ENCODE data around the gene ERC2. TPM values are rescaled to one million over a fixed set of nuclear protein-coding genes. Genes with fewer than 3 reads are reported as not detected.

Gene ERC2
- total and polyA plus RNA-seq, 2 of the 8 experiments (the other 6 are each of a cell fraction or from before 2014, with no cell fraction given) = 16.4 to 22.8 TPM

DNA sequence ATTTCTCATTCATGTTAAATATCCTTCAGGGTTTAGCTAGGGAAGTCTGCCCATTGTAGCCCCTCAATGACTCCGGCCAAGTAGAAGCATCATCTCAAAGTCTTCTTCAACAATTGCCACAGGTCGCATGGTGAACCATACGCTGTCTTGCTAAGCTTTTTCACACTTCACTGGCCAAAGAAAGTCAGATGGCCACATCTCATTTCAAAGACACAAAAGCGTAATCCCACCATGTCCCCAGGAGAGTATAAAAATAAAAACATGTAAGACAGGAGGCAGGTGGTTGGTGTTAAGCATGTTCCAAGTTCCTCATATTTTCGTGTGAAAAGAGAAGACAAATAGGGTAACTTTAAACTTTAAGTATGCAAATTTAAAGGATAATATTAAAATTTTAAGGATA, 147.4 kb downstream of the ERC2 start:
- ChIA-PET POLR2A (ENCODE audit: partially characterized antibody) (no interaction called here), CTCF (ENCODE audit: partially characterized antibody) (interaction anchor here (0.7 to 2.6 kb wide), 5 partner anchors 21 to 126 kb away, joined by 3 to 11 read pairs (median 5); no protein-coding TSS in a partner anchor)
- no peak overlapping the region for H3K9ac ChIP-seq (replicated peaks in 1 of 4; ENCODE audit: extremely low read depth in 1 of 4, low read depth in 3 of 4, low read length in 3 of 4)
- no peak overlapping the region for H2BK5ac ChIP-seq (ENCODE audit: low read depth, low read length)
- no peak overlapping the region for H2BK15ac ChIP-seq (ENCODE audit: low read length)
- H3K23ac ChIP-seq (ENCODE audit: insufficient read length) = no peak overlapping the region
- no peak for FAIRE-seq
- H3K56ac ChIP-seq (replicated peaks; ENCODE audit: insufficient read length, low read depth, low read length) = no peak overlapping the region
- H3K4me3 ChIP-seq (ENCODE audit: extremely low read depth in 1 of 4, insufficient read depth in 2 of 4, low read depth in 3 of 4, low read length in 4 of 4) = no peak overlapping the region
- H3K79me2 ChIP-seq (ENCODE audit: control insufficient read depth in 1 of 2, insufficient read depth in 2 of 2, low read length in 2 of 2) = no peaks in the 10 kb centered on the region
- H4K8ac ChIP-seq (ENCODE audit: extremely low read depth, insufficient read depth, low read length) = no peak overlapping the region
- no peaks in the 10 kb centered on the region for H3K27me3 ChIP-seq (replicated peaks in 1 of 4; ENCODE audit: control insufficient read depth in 3 of 4, extremely low read depth in 1 of 4, insufficient read depth in 3 of 4, low read length in 3 of 4)
- no peaks in the 10 kb centered on the region for H3K23me2 ChIP-seq (ENCODE audit: low read depth, low read length)
- H2BK120ac ChIP-seq (replicated peaks; ENCODE audit: low read depth, low read length) = no peak overlapping the region
- no peak overlapping the region for H2BK12ac ChIP-seq (ENCODE audit: low read depth, low read length)
- no peak overlapping the region for H2BK20ac ChIP-seq (ENCODE audit: low read length)
- no peak overlapping the region for H2AK5ac ChIP-seq (ENCODE audit: low read depth, low read length)
- no peak overlapping the region for H3K18ac ChIP-seq (ENCODE audit: extremely low read depth, low read length)
- H3K4me1 ChIP-seq (replicated peaks in 1 of 4; ENCODE audit: control insufficient read depth in 3 of 4, insufficient read depth in 4 of 4, low read length in 3 of 4) = peaks cover 2 to 9% (median 6%) of the 10 kb centered on the region in 4 experiments; a peak in 5 of 7 replicates
- 85% methylated on average over 5 of the region's 5 CpGs; no CpG with 5 or more reads in 1 of the 2 experiments for WGBS, 2 experiments (ENCODE audit: extremely low coverage in 1 of 2, insufficient coverage in 1 of 2, insufficient read length in 1 of 2, insufficient replicate concordance in 2 of 2, low coverage in 1 of 2, low lambda C conversion rate in 2 of 2, missing lambda C conversion rate in 1 of 2)
- H2AFZ ChIP-seq (ENCODE audit: low read length) = no peak overlapping the region
- no peak overlapping the region for H3K4ac ChIP-seq (replicated peaks; ENCODE audit: insufficient read length, low read depth, low read length)
- no peak overlapping the region for H3K14ac ChIP-seq (ENCODE audit: insufficient read length)
- no peak overlapping the region for H4K5ac ChIP-seq (ENCODE audit: insufficient read length, low read depth, low read length)
- DNase-seq (ENCODE audit: low read depth in 1 of 2, low spot score in 2 of 2) = no peak
- H4K91ac ChIP-seq (replicated peaks; ENCODE audit: insufficient read length, low read length) = no peak overlapping the region
- no peak overlapping the region for H3K4me2 ChIP-seq (ENCODE audit: insufficient read depth in 1 of 2, low read depth in 2 of 2, low read length in 2 of 2)
- no peaks in the 10 kb centered on the region for H3K9me3 ChIP-seq (ENCODE audit: insufficient read depth in 2 of 2, low read depth in 1 of 2, low read length in 1 of 2)
- no peaks in the 10 kb centered on the region for H3K79me1 ChIP-seq (ENCODE audit: low read depth, low read length)
- H4K20me1 ChIP-seq (replicated peaks in 1 of 2; ENCODE audit: control insufficient read depth in 1 of 2, insufficient read depth in 2 of 2, low read length in 2 of 2) = peaks cover 0 to 2% of the 10 kb centered on the region in 2 experiments
- no peak overlapping the region for H3K27ac ChIP-seq (ENCODE audit: low read depth, low read length)
- H3K36me3 ChIP-seq (ENCODE audit: control insufficient read depth in 2 of 4, insufficient read depth in 4 of 4, low read length in 3 of 4) = no peaks in the 10 kb centered on the region
- TF ChIP-seq SP2 (IDR thresholded peaks at IDR 0.05; ENCODE audit: low read length) (no peak), NRF1 (IDR thresholded peaks at IDR 0.05; ENCODE audit: low read depth, low read length) (no peak), JUN (IDR thresholded peaks at IDR 0.05; ENCODE audit: low read depth, low read length) (no peak), SIRT6 (IDR thresholded peaks at IDR 0.05; ENCODE audit: low read length) (no peak), KDM5A (IDR thresholded peaks at IDR 0.05; ENCODE audit: low read length) (no peak), BRCA1 (IDR thresholded peaks at IDR 0.05; ENCODE audit: low read depth, low read length) (no peak), JUND (IDR thresholded peaks at IDR 0.05; ENCODE audit: low read length) (no peak), FOSL1 (IDR thresholded peaks at IDR 0.05; ENCODE audit: insufficient read depth, low read depth, low read length) (no peak), BCL11A (IDR thresholded peaks at IDR 0.05; ENCODE audit: low read depth in 2 of 2, low read length in 2 of 2) (no peak), TBP (IDR thresholded peaks at IDR 0.05; ENCODE audit: low read depth, low read length) (no peak), CBX5 (IDR thresholded peaks at IDR 0.05; ENCODE audit: low read depth, low read length) (no peak), CREB1 (IDR thresholded peaks at IDR 0.05) (no peak)
- TF ChIP-seq, protein P1, sequence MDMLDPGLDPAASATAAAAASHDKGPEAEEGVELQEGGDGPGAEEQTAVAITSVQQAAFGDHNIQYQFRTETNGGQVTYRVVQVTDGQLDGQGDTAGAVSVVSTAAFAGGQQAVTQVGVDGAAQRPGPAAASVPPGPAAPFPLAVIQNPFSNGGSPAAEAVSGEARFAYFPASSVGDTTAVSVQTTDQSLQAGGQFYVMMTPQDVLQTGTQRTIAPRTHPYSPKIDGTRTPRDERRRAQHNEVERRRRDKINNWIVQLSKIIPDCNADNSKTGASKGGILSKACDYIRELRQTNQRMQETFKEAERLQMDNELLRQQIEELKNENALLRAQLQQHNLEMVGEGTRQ (IDR thresholded peaks at IDR 0.05; ENCODE audit: low read length) = no peak

Data from H1 (cell line).